Right cardiac atrium (tissue), 5 donors: Measurements from ENCODE around the gene SMARCD1. TPM values are rescaled to one million over a fixed set of nuclear protein-coding genes. Genes with fewer than 3 reads are reported as not detected.

Source experiments
- ATAC-seq, 2 donors: fragments of 200-7000 bp; cut with Tn5 transposase; one replicate each; pipeline versions ENCODE4 v1.8.0 to v1.9.1; 2020; ENCODE audit warnings: moderate library complexity in 2 of 2, mild to moderate bottlenecking in 1 of 2
- DNase-seq, 3 donors: peaks; one replicate each; pipeline ENCODE4 v3.0.0-alpha.2; 2020
- H3K27ac ChIP-seq: one replicate; pipeline ENCODE4 v1.5.1; 2013; ENCODE audit warnings: mild to moderate bottlenecking, low read length, control low read depth, moderate library complexity
- H3K27me3 ChIP-seq: one replicate; pipeline ENCODE4 v1.6.1; 2013; ENCODE audit not compliant: control insufficient read depth, insufficient read depth
- H3K4me1 ChIP-seq: one replicate; pipeline ENCODE4 v1.6.1; 2013; ENCODE audit warnings: low read length; ENCODE audit not compliant: control insufficient read depth, insufficient read depth
- H3K4me3 ChIP-seq: one replicate; pipeline ENCODE4 v1.5.1; 2013; ENCODE audit warnings: low read length, control low read depth
- H3K9me3 ChIP-seq: one replicate; pipeline ENCODE4 v1.6.1; 2013; ENCODE audit warnings: low read length; ENCODE audit not compliant: control insufficient read depth
- WGBS: extraction: QIAGEN DNeasy Blood & Tissue Kit; methylation state at CpG from one replicate; pipeline ENCODE4 v1.1.7; 2013; 5-methylcytosine and 5-hydroxymethylcytosine counted together
- intact Hi-C, 4 donors: fragments of 100-400 bp; cut with DNase I; formaldehyde crosslinking; loops; one replicate each; pipeline versions ENCODE4 v1.11.0 to v1.14.0; 2022 to 2023
- polyA plus RNA-seq: library from polyadenylated mRNA; stranded (reverse); fragments of 200-250 nt; gene quantifications from one replicate; pipeline ENCODE4 v1.2.3, GENCODE V29; 2013
- total RNA-seq, 4 donors: library from RNA; stranded (reverse); fragmentation: NEBNext Ultra II Directional; extraction: Animal tissue kit (Norgen Biotek cat#: 25700); gene quantifications; one replicate each; pipeline ENCODE4 v1.2.1, GENCODE V29; 2021
- donor health status: healthy with polysubstance abuse.
- donor health status: DM: no; HTN: yes; CAD: no.
- donor health status: DM: no; HTN: no; CAD: no.
- donor health status: DM: no; HTN: yes; CAD: no; lungs with severe emphysema.
- donor health status: DM: yes; HTN: yes; CAD: no.

SMARCD1 gene
- total and polyA plus RNA-seq, 5 donors, result 11.6 to 24.5 (median 19.5) TPM

DNA sequence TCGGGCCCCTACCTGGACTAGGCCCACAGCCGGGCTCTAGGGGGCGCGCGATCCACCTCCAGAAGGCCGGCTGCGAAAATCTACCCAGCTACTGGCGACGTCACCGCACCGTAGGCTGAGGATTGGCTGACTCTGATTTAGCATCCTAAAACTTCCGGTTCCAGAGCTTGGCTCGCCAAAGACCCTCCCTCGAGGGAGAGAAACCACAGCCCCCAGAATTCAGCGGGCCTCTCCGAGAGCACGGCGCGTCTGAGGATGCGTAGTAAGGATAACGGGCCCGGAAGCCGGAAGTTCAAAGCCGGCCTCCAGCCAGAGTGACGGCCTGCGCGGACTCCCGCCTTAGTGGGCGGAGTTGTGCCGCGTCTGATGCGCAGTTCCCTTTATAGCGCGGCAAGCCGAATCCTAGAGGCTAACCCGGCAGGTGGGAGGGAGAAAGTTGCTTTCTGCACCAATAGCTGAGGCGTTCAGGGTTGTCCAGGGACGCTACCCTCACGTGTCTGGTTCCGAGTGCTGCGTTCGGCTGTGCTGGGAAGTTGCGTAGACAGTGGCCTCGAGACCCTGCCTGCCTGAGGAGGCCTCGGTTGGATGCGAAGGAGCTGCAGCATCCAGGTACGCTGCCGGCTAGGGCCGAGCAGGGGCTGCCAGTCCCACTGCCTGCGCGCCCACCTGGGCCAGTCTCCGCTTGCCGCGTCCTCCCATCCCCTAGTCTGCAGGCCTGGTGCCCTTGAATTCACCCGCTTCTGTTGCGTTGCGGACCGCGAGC lies 26.7 kb downstream of the SMARCD1 start, which contains the start of gene COX14:
COX14 (plus strand) TSS at position 544 of the 763 bp plus-strand sequence. CDS start 7,808 bp downstream, outside the sequence.
- ATAC-seq (peak; percentile 93), DNase-seq (peak; percentile 99)
- under 1% methylated on average over 59 of the region's 59 CpGs for WGBS
- H3K27ac ChIP-seq, result peak within 1 kb of the TSS; percentile 94
- peak within 1 kb of the TSS; percentile 73 for H3K4me3 ChIP-seq
- H3K9me3 ChIP-seq, result no peaks in the 10 kb centered on the region
- H3K4me1 ChIP-seq, result peaks cover 2% of the 10 kb centered on the region
- intact Hi-C loops, result loop anchor here in 1 of 4 donors (10.0 kb wide), 1 partner anchor 53 kb away; the partner anchor contains the start of gene CERS5
- H3K27me3 ChIP-seq, result no peaks in the 10 kb centered on the region

DNA sequence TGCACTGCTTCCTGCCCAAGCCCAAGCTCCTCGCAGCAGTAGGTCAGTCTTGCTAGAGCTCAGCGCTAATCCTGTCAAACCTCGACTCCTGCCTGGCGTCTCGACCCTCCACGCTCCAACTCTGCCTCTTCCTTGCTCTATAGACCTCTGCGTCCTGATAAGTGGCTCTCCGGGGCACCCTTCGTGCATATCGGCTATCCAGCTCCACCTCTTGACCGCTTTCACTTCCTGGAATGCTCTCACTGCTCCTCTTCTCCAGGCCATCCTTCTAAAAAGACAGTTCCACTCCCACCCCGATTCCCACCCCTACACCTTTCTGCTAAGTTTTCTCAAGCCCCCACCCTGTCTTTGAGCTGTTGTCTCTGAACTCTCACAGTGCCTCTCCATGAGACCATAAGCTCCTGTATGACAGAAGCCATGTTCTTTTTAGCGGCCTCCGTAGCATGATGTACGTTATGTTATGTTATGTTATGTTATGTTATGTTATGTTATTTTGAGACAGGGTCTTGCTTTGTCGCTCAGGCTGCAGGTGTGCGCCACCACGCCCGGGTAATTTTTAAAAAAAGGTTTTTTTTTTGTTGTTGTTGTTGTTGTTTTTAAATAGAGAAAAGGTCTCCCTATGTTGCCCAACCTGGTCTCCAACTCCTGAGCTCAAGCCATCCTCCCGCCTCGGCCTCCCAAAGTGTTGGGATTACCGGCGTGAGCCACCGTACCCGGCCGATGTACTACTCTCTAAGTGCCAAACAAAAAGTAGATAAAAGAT lies 27.5 kb downstream of the SMARCD1 start:
- ATAC-seq, result peak; percentile 1 to 8
- 21% methylated on average over 26 of the region's 26 CpGs for WGBS
- DNase-seq, result no peak
- Histone ChIP-seq H3K27ac (peak overlapping the region; percentile 93), H3K27me3 (no peaks in the 10 kb centered on the region), H3K4me1 (peaks cover 2% of the 10 kb centered on the region), H3K9me3 (no peaks in the 10 kb centered on the region), H3K4me3 (peak overlapping the region; percentile 73)
- intact Hi-C loops, result loop anchor here in 1 of 4 donors (10.0 kb wide), 1 partner anchor 52 kb away; the partner anchor contains the start of gene CERS5

DNA sequence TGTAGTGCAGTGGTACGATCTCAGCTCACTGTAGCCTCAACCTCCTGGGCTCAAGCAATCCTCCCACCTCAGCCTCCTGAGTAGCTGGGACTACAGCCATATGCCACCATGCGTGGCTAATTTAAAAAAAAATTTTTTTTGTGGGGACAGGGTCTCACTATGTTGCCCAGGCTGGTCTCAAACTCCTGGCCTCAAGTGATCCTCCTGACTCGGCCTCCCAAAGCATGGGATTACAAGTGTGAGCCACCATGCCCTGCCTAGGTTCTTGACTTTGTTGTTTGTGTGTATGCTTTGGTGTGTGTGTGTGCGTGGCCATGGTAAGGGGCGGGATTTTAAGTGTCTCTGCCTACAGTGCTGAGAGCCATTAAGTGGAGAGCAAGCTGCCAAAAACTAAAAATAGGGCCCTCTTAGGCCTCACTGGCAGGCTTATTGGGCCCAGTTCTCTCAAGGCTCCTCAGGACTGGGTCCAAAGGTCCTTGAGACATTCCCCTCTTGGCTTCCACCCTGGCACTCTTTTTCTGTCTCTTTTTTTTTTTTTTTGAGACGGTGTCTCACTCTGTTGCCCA lies 32.0 kb downstream of the SMARCD1 start:
- H3K9me3 ChIP-seq, result no peaks in the 10 kb centered on the region
- 75% methylated on average over 6 of the region's 6 CpGs for WGBS
- ATAC-seq, result peak; percentile 42 to 63
- no peak for DNase-seq
- intact Hi-C loops, result loop anchor here in 1 of 4 donors (10.0 kb wide), 1 partner anchor 48 kb away; the partner anchor contains the start of gene CERS5
- H3K27me3 ChIP-seq, result no peaks in the 10 kb centered on the region
- H3K4me3 ChIP-seq, result no peak overlapping the region
- no peaks in the 10 kb centered on the region for H3K4me1 ChIP-seq
- peak overlapping the region; percentile 38 for H3K27ac ChIP-seq

DNA sequence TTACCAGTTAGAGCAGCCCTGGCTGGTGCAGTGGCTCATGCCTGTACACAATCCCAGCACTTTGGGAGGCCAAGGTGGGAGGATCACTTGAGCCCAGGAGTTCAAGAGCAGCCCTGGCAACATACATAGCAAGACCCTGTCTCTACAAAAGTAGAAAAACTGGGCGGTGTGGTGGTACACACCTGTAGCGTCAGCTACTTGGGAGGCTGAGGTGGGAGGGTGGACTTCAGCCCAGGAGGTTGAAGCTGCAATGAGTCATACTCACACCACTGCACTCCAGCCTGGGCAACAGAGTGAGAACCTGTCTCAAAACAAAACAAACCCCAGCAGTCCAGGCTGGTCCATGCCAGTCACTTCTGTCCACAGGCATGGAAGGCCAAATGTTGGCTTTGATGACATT lies 34.2 kb downstream of the SMARCD1 start:
- intact Hi-C loops, result loop anchor here in 1 of 4 donors (10.0 kb wide), 1 partner anchor 45 kb away; the partner anchor contains the start of gene CERS5
- WGBS, result 100% methylated on average over 2 of the region's 2 CpGs

DNA sequence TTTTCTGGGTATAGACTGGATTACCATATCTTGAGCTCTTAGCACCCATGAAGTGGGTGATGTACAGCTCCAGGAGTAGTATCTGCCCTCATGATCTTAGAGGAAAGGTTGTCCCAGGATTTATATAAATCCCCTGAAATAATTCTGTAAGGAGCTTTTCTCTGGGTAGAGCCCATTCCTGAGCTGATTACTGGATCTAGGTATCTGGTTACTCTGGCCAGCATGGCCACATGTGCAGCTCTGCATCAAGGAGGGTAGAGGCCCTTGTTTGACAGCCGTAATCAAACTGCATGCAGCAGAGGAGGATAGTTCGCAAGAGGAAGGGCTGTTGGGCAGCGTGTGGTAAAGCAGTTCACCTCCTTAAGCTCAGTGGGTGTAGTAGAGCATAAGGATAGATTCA lies 35.4 kb downstream of the SMARCD1 start:
- intact Hi-C loops, result no loop called here
- Histone ChIP-seq H3K27ac (no peak overlapping the region), H3K27me3 (no peaks in the 10 kb centered on the region), H3K4me3 (no peak overlapping the region), H3K9me3 (no peaks in the 10 kb centered on the region), H3K4me1 (no peaks in the 10 kb centered on the region)
- ATAC-seq, result no peak
- WGBS, result 89% methylated on average over 3 of the region's 3 CpGs
- DNase-seq, result no peak

More for the DNA sequence above, 34.2 kb downstream of the SMARCD1 start:
- no peak overlapping the region for H3K27ac ChIP-seq
- ATAC-seq, result no peak
- no peaks in the 10 kb centered on the region for H3K4me1 ChIP-seq
- DNase-seq, result no peak
- no peaks in the 10 kb centered on the region for H3K27me3 ChIP-seq
- no peaks in the 10 kb centered on the region for H3K9me3 ChIP-seq
- no peak overlapping the region for H3K4me3 ChIP-seq

DNA sequence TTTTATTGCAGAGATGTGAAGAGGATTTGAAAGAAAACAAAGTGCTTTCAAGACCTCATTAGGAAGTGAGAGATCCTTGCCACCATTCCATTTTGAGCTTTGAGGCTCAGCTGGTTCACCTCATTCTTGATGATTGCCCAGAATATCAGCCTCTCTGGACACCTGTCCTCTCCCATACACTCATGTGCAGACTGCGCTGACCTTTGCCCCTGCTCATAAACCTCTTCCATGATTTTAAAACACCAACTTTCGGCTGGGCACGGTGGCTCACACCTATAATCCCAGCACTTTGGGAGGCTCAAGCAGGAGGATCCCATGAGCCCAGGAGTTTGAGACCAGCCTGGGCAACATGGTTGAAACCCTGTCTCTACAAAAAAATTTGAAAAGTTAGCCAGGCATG lies 35.8 kb downstream of the SMARCD1 start:
- H3K27me3 ChIP-seq, result no peaks in the 10 kb centered on the region
- no peak overlapping the region for H3K4me3 ChIP-seq
- DNase-seq (no peak), ATAC-seq (no peak)
- intact Hi-C loops, result no loop called here
- H3K9me3 ChIP-seq, result no peaks in the 10 kb centered on the region
- H3K4me1 ChIP-seq, result no peaks in the 10 kb centered on the region
- 94% methylated on average over 3 of the region's 3 CpGs for WGBS
- H3K27ac ChIP-seq, result no peak overlapping the region

DNA sequence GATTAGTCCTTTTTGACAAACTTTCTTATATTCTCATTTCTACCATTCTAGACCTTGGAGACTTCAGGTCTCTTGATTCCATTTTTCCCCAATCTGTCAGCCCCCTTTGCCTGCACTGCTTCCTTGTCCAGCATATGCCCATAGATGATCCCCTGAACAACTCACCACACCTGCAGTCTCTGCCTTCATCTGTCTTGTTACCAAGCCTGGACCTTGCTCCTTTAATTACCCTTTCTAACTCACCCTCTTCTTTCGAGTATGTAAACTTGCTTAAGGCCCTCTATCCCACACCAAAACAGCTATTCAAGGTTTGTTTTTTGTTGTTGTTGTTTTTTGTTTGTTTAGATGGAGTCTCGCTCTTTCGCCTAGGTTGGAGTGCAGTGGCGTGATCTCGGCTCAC lies 36.5 kb downstream of the SMARCD1 start:
- no peak overlapping the region for H3K27ac ChIP-seq
- 87% methylated on average over 5 of the region's 5 CpGs for WGBS
- no peak overlapping the region for H3K4me3 ChIP-seq
- intact Hi-C loops, result no loop called here
- no peaks in the 10 kb centered on the region for H3K27me3 ChIP-seq
- no peak for DNase-seq
- no peaks in the 10 kb centered on the region for H3K4me1 ChIP-seq
- ATAC-seq, result no peak
- H3K9me3 ChIP-seq, result no peaks in the 10 kb centered on the region

DNA sequence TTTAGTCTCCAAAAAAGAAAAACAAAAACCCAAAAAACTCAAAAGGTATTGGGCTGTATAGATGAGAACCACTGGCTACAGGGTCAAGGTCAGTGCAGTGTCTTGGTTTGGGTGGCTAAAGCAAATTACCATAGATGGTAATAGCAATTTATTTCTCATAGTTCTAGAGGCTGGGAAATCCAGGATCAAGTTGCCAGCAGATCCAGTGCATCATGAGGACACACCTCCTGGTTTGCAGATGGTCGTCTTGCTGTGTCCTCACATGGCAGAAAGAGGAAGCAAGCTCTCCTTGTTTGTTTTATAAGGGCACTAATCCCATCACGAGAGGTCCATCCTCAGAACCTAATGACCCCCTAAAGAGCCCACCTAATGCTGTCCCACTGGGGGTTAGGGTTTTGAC lies 38.1 kb downstream of the SMARCD1 start:
- H3K4me3 ChIP-seq, result no peak overlapping the region
- WGBS, result 75% methylated on average over 2 of the region's 2 CpGs

DNA sequence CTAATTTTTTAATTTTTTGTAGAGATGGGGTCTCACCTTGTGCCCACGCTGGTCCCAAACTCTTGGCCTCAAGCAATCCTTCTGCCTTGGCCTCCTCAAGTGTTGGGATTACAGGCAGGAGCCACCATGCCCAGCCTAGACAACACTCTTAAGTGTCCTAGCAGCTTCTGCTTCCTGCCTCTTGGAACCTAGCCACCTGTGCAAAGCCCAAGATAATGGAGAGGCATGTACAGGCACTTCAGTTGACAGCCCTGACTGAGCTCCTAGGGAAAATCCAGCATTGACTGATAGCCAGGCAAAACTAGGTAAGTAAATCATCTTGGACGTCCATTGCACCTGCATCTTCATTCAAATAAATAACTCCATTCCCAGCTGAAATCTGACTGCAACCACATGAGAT lies 42.4 kb downstream of the SMARCD1 start:
- intact Hi-C loops, result no loop called here
- Histone ChIP-seq H3K4me1 (peaks cover 3% of the 10 kb centered on the region), H3K9me3 (no peaks in the 10 kb centered on the region), H3K27ac (no peak overlapping the region), H3K27me3 (no peaks in the 10 kb centered on the region), H3K4me3 (no peak overlapping the region)
- ATAC-seq, result peak; percentile 28 to 62
- 68% methylated on average over 2 of the region's 2 CpGs for WGBS
- DNase-seq, result no peak

More for the DNA sequence above, 38.1 kb downstream of the SMARCD1 start:
- no peaks in the 10 kb centered on the region for H3K27me3 ChIP-seq
- intact Hi-C loops, result no loop called here
- H3K9me3 ChIP-seq, result no peaks in the 10 kb centered on the region
- DNase-seq (no peak), ATAC-seq (no peak)
- no peak overlapping the region for H3K27ac ChIP-seq
- H3K4me1 ChIP-seq, result peaks cover 3% of the 10 kb centered on the region

DNA sequence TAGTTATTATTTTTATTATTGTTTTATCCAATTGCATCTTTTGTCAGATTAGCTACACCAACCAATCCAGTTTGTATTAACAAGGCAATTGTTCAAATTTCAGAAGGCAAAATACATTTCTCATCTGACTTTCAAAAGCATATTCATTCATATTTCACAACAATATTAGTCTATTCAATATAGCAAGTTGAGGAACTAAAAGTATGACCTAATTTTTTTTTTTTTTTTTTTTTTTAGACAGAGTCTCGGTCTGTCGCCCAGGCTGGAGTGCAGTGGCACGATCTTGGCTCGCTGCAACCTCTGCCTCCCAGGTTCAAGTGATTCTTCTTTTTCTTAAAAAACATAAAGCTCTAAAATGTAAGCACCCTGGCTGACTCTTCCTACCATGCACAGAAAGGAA lies 44.1 kb downstream of the SMARCD1 start:
- ATAC-seq (no peak), DNase-seq (no peak)
- Histone ChIP-seq H3K27me3 (no peaks in the 10 kb centered on the region), H3K27ac (no peak overlapping the region), H3K4me3 (no peak overlapping the region), H3K9me3 (no peaks in the 10 kb centered on the region), H3K4me1 (peaks cover 3% of the 10 kb centered on the region)
- intact Hi-C loops, result no loop called here
- 64% methylated on average over 4 of the region's 4 CpGs for WGBS
